ENCODE measurements around the gene HTRA2. TPM values are rescaled to one million over a fixed set of nuclear protein-coding genes. Genes with fewer than 3 reads are reported as not detected.
"Not testable (repeated sequence)": the region's sequence is repeated elsewhere in the genome, so short reads cannot be mapped to it uniquely, and the experiment has no call there.

Gene HTRA2
- total RNA-seq, 2 experiments from 2014 or later: 49.2 to 51.1 TPM

- peak overlapping the region; percentile 71 for H3K27ac Mint-ChIP-seq
Observed at GRCh38 chr2:74552914-74553811, 23.4 kb downstream of the HTRA2 start.

DNA sequence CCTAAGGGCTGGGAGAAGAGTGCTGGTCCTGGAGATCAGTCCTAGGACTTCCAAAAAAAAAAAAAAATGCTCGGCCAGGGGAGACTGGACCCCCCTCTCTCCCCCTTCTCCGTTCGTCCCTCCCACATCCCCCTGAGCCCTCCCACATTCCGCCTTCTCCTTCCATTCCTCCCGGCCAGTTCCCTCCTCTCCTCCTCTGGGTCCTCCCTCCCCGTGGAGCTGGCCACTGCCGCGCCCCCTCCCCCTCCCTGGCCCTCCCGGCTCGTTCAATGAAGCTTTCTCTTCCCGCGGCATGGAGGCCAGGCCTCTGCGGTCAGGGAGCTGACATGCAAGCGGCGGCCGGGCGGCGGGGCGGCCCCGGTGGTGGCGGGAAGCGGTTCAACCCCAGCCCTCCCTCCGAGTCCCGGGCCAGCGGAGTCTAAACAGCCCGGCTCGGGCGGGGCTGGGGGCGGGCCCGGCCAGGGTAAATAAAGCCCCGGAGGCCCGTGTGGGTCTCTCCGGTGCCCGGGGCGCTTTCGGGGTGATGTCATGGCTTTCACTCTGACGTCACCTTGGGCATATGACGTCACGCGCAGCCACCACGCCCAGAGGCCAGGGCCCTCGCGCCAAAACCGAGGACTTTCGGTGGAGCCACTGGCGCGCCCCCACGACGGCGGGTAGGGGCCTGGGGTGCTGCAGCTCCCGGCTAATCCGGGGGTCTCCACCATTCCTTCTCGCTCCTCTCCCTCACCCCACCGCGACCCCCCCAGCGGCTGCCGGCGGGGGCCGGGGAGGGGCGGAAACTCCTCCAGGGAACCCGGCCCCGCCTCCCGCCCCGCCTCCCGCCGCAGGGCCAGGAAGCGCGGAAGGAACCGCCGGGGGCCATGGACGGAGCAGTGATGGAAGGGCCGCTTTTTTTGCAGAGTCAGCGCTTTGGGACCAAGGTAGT is 24.4 kb downstream of the HTRA2 start, which contains the start of the genes DOK1 and LOXL3:
DOK1 (plus strand) TSS at position 829 of the 928 bp plus-strand sequence; CDS start at position 864, 35 bp downstream.
LOXL3 (minus strand) TSS at position 51 of the 928 bp plus-strand sequence. CDS start 1,308 bp downstream, outside the sequence.
- ChIA-PET POLR2A (interaction anchor here (0.9 to 4.5 kb wide), 12 partner anchors 17 to 100 kb away, joined by 3 to 27 read pairs (median 4); partner anchors contain the start of genes AUP1, CCDC142, HTRA2 and INO80B), CTCF (interaction anchor here (0.7 to 1.5 kb wide), 2 partner anchors 32 to 71 kb away, joined by 5 read pairs; partner anchors contain the start of genes CCDC142 and TTC31)
- Mint-ChIP-seq H3K27ac (peak within 1 kb of the TSS; percentile 94), H3K36me3 (ENCODE audit: low read depth) (peaks cover 15% of the 10 kb centered on the region), H3K9me3 (no peaks in the 10 kb centered on the region), H3K4me1 (peaks cover 21% of the 10 kb centered on the region), H3K4me3 (peak within 1 kb of the TSS; percentile 97), H3K27me3 (peaks cover 18% of the 10 kb centered on the region)
- peak; percentile 85 for DNase-seq

More at GRCh38 chr2:74552914-74553811, 23.4 kb downstream of the HTRA2 start:
- CTCF ChIA-PET: no interaction called here
- DNase-seq: no peak
- Mint-ChIP-seq H3K4me3 (peak overlapping the region; percentile 63), H3K36me3 (ENCODE audit: low read depth) (peaks cover 15% of the 10 kb centered on the region), H3K4me1 (peaks cover 25% of the 10 kb centered on the region), H3K9me3 (no peaks in the 10 kb centered on the region), H3K27me3 (peaks cover 24% of the 10 kb centered on the region)
- POLR2A ChIA-PET: interaction anchor here (0.6 to 4.5 kb wide), 9 partner anchors 18 to 286 kb away, joined by 3 to 27 read pairs (median 3); partner anchors contain the start of genes AUP1, HTRA2, INO80B and PCGF1

- peaks cover 15% of the 10 kb centered on the region for H3K36me3 Mint-ChIP-seq (ENCODE audit: low read depth)
- ChIA-PET POLR2A (interaction anchor here (0.8 to 4.5 kb wide), 13 partner anchors 9 to 100 kb away, joined by 3 to 27 read pairs (median 4); partner anchors contain the start of genes AUP1, CCDC142, HTRA2 and INO80B), CTCF (interaction anchor here (0.7 to 1.5 kb wide), 3 partner anchors 10 to 32 kb away, joined by 3 to 5 read pairs (median 3); no protein-coding TSS in a partner anchor)
- peaks cover 11% of the 10 kb centered on the region for H3K27me3 Mint-ChIP-seq
- H3K27ac Mint-ChIP-seq: peak overlapping the region; percentile 94
- H3K4me3 Mint-ChIP-seq: peak overlapping the region; percentile 97
- no peaks in the 10 kb centered on the region for H3K9me3 Mint-ChIP-seq
- peak; percentile 54 for DNase-seq
- peaks cover 22% of the 10 kb centered on the region for H3K4me1 Mint-ChIP-seq
Observed at GRCh38 chr2:74554820-74555531, 25.2 kb downstream of the HTRA2 start.

GRCh38 chr2:74555610-74556103 is 25.9 kb downstream of the HTRA2 start:
- ChIA-PET POLR2A (interaction anchor here (0.8 to 4.5 kb wide), 11 partner anchors 9 to 101 kb away, joined by 3 to 27 read pairs (median 5); partner anchors contain the start of genes AUP1, HTRA2 and INO80B), CTCF (interaction anchor here (0.7 to 1.5 kb wide), 4 partner anchors 9 to 32 kb away, joined by 3 to 5 read pairs (median 4); no protein-coding TSS in a partner anchor)
- no peak for DNase-seq

GRCh38 chr2:74556159-74556558 is 26.4 kb downstream of the HTRA2 start:
- Mint-ChIP-seq H3K9me3 (no peaks in the 10 kb centered on the region), H3K4me1 (peaks cover 31% of the 10 kb centered on the region), H3K4me3 (peak overlapping the region; percentile 97), H3K27ac (no peak overlapping the region), H3K27me3 (peaks cover 12% of the 10 kb centered on the region), H3K36me3 (ENCODE audit: low read depth) (peaks cover 15% of the 10 kb centered on the region)
- ChIA-PET POLR2A (interaction anchor here (0.8 to 2.5 kb wide), 7 partner anchors 10 to 58 kb away, joined by 3 to 15 read pairs (median 8); no protein-coding TSS in a partner anchor), CTCF (interaction anchor here (1.3 to 3.3 kb wide), 3 partner anchors 10 to 30 kb away, joined by 4 to 12 read pairs (median 5); no protein-coding TSS in a partner anchor)
- DNase-seq: no peak

More at GRCh38 chr2:74555610-74556103, 25.9 kb downstream of the HTRA2 start:
- Mint-ChIP-seq H3K36me3 (ENCODE audit: low read depth) (peaks cover 15% of the 10 kb centered on the region), H3K27ac (peak overlapping the region; percentile 94), H3K4me1 (peaks cover 29% of the 10 kb centered on the region), H3K4me3 (peak overlapping the region; percentile 97), H3K27me3 (peaks cover 12% of the 10 kb centered on the region), H3K9me3 (no peaks in the 10 kb centered on the region)

DNA sequence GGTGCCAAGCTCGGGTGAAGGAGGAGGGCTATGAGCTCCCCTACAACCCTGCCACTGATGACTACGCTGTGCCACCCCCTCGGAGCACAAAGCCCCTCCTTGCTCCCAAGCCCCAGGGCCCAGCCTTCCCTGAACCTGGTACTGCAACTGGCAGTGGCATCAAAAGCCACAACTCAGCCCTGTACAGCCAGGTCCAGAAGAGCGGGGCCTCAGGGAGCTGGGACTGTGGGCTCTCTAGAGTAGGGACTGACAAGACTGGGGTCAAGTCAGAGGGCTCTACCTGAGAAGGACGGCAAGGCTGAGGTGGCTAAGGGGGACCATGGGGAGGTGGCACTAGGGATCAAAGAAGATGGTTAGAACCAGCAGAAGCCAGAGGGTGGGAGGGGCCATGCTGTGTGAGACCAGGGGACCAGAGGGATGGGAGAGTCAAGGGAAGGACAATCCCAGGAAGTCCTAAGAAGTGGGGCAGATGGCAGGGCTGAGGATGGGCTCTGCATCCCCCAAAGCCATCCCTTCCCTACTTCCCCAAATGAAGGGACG is 27.2 kb downstream of the HTRA2 start:
- DNase-seq: no peak
- Mint-ChIP-seq H3K27me3 (peaks cover 12% of the 10 kb centered on the region), H3K36me3 (ENCODE audit: low read depth) (peaks cover 15% of the 10 kb centered on the region), H3K9me3 (no peaks in the 10 kb centered on the region), H3K27ac (no peak overlapping the region), H3K4me3 (no peak overlapping the region), H3K4me1 (peaks cover 35% of the 10 kb centered on the region)
- CTCF ChIA-PET: interaction anchor here (1.3 to 3.3 kb wide), 2 partner anchors 9 to 29 kb away, joined by 4 to 12 read pairs; no protein-coding TSS in a partner anchor
- POLR2A ChIA-PET: interaction anchor here (1.8 to 2.4 kb wide), 3 partner anchors 10 to 29 kb away, joined by 8 to 15 read pairs (median 9); no protein-coding TSS in a partner anchor

- H3K27ac Mint-ChIP-seq: no peak overlapping the region
- DNase-seq: no peak
- ChIA-PET POLR2A (interaction anchor here (0.7 to 2.4 kb wide), 4 partner anchors 9 to 77 kb away, joined by 3 to 9 read pairs (median 4); no protein-coding TSS in a partner anchor), CTCF (interaction anchor here (3.3 kb wide), 1 partner anchor 28 kb away, joined by 12 read pairs; no protein-coding TSS in a partner anchor)
- no peak overlapping the region for H3K4me3 Mint-ChIP-seq
- H3K4me1 Mint-ChIP-seq: peaks cover 37% of the 10 kb centered on the region
- no peaks in the 10 kb centered on the region for H3K9me3 Mint-ChIP-seq
- peaks cover 16% of the 10 kb centered on the region for H3K27me3 Mint-ChIP-seq
- peaks cover 15% of the 10 kb centered on the region for H3K36me3 Mint-ChIP-seq (ENCODE audit: low read depth)
Observed at GRCh38 chr2:74558284-74559230, 28.8 kb downstream of the HTRA2 start.

- no peak overlapping the region for H3K27ac Mint-ChIP-seq
- no peaks in the 10 kb centered on the region for H3K9me3 Mint-ChIP-seq
- H3K4me1 Mint-ChIP-seq: peaks cover 35% of the 10 kb centered on the region
- H3K27me3 Mint-ChIP-seq: peaks cover 16% of the 10 kb centered on the region
- no peak overlapping the region for H3K4me3 Mint-ChIP-seq
- no peak for DNase-seq
- ChIA-PET CTCF (no interaction called here), POLR2A (interaction anchor here (0.9 kb wide), 1 partner anchor 30 kb away, joined by 4 read pairs; the partner anchor contains the start of genes AUP1 and HTRA2)
- H3K36me3 Mint-ChIP-seq (ENCODE audit: low read depth): peaks cover 15% of the 10 kb centered on the region
Observed at GRCh38 chr2:74559912-74560311, 30.2 kb downstream of the HTRA2 start.

DNA sequence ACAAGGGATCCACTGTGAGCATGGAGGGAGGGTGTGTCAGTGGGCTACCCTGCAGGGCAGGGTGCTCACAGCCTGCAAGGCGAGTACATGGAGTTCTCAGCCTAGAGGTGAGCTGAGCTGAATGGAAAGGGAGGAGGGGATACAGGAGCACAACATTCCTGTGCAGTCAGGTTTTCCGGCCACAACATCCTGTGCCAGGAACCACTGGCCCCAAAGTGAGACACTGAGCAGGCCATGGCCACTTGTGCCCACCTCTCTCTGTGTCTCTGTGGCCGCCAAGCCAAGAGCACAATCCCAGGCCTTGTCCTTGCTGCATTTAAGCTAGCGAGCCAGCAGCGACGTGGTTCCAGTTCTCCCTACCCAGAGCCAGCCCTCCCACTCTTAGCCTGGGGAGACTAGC is 30.9 kb downstream of the HTRA2 start:
- peaks cover 15% of the 10 kb centered on the region for H3K36me3 Mint-ChIP-seq (ENCODE audit: low read depth)
- no peak overlapping the region for H3K27ac Mint-ChIP-seq
- ChIA-PET CTCF (no interaction called here), POLR2A (interaction anchor here (0.9 kb wide), 1 partner anchor 31 kb away, joined by 4 read pairs; the partner anchor contains the start of genes AUP1 and HTRA2)
- H3K4me1 Mint-ChIP-seq: peaks cover 32% of the 10 kb centered on the region
- no peak overlapping the region for H3K4me3 Mint-ChIP-seq
- DNase-seq: no peak
- H3K27me3 Mint-ChIP-seq: peaks cover 16% of the 10 kb centered on the region
- H3K9me3 Mint-ChIP-seq: no peaks in the 10 kb centered on the region

DNA sequence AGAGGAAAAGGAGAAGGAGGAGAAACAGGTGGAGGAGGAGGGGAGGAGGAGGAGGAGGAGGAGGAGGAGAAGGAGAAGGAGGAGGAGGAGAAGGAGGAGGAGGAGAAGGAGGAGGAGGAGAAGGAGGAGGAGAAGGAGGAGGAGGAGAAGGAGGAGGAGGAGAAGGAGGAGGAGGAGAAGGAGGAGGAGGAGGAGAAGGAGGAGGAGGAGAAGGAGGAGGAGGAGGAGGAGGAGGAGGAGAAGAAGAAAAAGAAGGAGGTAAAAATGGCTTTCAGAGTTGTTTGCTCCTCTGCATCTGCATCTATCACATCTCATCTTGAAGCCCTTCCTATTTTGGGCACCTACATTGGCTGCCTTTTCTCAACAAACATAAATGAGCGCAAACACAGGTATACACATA is 31.3 kb downstream of the HTRA2 start:
- CTCF ChIA-PET, POLR2A ChIA-PET: not testable (repeated sequence)

More for the DNA sequence above, 31.3 kb downstream of the HTRA2 start:
- H3K4me3 Mint-ChIP-seq, DNase-seq, H3K27ac Mint-ChIP-seq, H3K9me3 Mint-ChIP-seq: not testable (repeated sequence)
- H3K36me3 Mint-ChIP-seq (ENCODE audit: low read depth): peaks cover 15% of the 10 kb centered on the region
- H3K27me3 Mint-ChIP-seq: peaks cover 16% of the 10 kb centered on the region
- peaks cover 35% of the 10 kb centered on the region for H3K4me1 Mint-ChIP-seq

Data from activated CD4-positive, alpha-beta memory T cell treated with anti-CD3 and anti-CD28 coated beads, Interleukin-2, amount 10 ng/mL, durations not matched to agents 7 days and 5 days (primary cell).